Measurements from ENCODE around the gene DNHD1.

Gene DNHD1

DNA sequence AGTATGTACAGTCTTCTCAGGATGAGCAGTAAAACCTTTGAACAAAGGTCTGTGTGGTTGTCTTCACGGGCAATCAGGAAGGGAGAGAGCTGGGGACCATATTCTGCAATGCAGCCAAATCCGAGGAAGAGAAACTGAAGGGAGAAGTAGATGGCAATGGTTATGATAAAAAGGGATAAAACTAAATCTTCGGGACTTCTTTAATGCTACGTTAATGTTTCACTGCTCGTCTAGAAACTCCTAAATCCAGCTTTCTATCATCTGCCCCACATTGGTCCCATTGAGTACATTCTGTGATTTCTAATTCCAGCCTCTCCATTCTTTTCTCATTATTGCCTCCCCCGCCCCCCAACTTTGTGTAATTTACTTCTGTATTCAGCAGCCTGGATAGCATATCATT lies 14.1 kb upstream of the DNHD1 start:
- no peak for TF ChIP-seq FOXM1 (IDR thresholded peaks at IDR 0.05; ENCODE audit: borderline replicate concordance, low read depth)
- no peak for TF ChIP-seq TAF1 (IDR thresholded peaks at IDR 0.05; ENCODE audit: low read depth)
- no peak for TF ChIP-seq TCF12 (IDR thresholded peaks at IDR 0.05; ENCODE audit: low read depth)
- no peak for TF ChIP-seq YY1 (IDR thresholded peaks at IDR 0.05; ENCODE audit: low read depth)
- TF ChIP-seq CREB1 (IDR thresholded peaks at IDR 0.05; ENCODE audit: low read depth), result no peak
- TF ChIP-seq TEAD4 (IDR thresholded peaks at IDR 0.05), result no peak
- TF ChIP-seq CEBPB (IDR thresholded peaks at IDR 0.05), result no peak

DNA sequence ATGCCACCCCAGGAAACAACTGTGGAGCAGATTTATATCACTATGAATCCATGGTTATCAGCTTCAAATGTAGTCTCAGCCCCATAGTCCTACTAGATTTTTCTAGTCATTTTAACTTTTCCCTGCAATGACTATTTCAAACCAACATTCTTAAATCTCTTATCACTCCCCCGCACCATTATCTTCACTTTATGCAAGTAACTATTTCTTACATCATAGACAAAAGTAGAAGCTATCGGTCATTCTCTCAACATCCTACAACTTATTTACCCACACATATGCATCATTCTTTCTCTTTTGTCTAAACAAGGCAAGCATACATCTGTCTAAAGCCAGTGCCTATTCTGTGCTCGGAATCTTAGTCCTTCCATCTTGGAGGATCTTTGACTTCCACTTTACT lies 11.4 kb upstream of the DNHD1 start:
- TF ChIP-seq NFIC (IDR thresholded peaks at IDR 0.05) (no peak), ZBTB7A (IDR thresholded peaks at IDR 0.05; ENCODE audit: low read depth) (no peak), RAD21 (IDR thresholded peaks at IDR 0.05; ENCODE audit: low read depth) (no peak), CEBPB (IDR thresholded peaks at IDR 0.05) (no peak)

DNA sequence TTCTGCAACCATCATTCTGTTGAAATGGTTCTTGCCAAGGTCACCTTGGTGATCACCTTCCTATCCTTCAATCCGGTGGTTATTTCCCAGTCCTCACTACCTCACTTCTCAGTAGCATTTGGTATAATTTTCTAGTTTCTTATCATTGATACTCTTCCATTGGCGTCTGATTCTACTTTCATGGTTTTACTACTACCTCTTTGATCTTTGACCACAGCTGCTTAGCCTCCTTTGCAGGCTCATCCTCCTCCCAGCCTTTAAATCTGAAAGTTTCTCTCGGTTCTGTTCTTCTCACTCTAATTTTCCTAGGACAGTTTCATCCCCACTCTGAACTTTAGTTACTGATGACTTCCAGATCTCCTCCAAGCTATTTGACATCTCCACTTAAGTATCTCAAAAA lies 10.8 kb upstream of the DNHD1 start:
- TF ChIP-seq CEBPB (IDR thresholded peaks at IDR 0.05) (no peak), YY1 (IDR thresholded peaks at IDR 0.05; ENCODE audit: low read depth) (no peak), TAF1 (IDR thresholded peaks at IDR 0.05; ENCODE audit: low read depth) (no peak), EGR1 (IDR thresholded peaks at IDR 0.05) (no peak), FOXM1 (IDR thresholded peaks at IDR 0.05; ENCODE audit: borderline replicate concordance, low read depth) (no peak), NFIC (IDR thresholded peaks at IDR 0.05) (no peak), TCF12 (IDR thresholded peaks at IDR 0.05; ENCODE audit: low read depth) (no peak), CREB1 (IDR thresholded peaks at IDR 0.05; ENCODE audit: low read depth) (no peak), TEAD4 (IDR thresholded peaks at IDR 0.05) (no peak), ZBTB7A (IDR thresholded peaks at IDR 0.05; ENCODE audit: low read depth) (no peak), EP300 (IDR thresholded peaks at IDR 0.05; ENCODE audit: borderline replicate concordance) (no peak)
- TF ChIP-seq, protein P1, sequence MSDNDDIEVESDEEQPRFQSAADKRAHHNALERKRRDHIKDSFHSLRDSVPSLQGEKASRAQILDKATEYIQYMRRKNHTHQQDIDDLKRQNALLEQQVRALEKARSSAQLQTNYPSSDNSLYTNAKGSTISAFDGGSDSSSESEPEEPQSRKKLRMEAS (IDR thresholded peaks at IDR 0.05), result no peak
- TF ChIP-seq, protein P2, sequence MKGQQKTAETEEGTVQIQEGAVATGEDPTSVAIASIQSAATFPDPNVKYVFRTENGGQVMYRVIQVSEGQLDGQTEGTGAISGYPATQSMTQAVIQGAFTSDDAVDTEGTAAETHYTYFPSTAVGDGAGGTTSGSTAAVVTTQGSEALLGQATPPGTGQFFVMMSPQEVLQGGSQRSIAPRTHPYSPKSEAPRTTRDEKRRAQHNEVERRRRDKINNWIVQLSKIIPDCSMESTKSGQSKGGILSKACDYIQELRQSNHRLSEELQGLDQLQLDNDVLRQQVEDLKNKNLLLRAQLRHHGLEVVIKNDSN (IDR thresholded peaks at IDR 0.05), result no peak
- TF ChIP-seq, protein P3, sequence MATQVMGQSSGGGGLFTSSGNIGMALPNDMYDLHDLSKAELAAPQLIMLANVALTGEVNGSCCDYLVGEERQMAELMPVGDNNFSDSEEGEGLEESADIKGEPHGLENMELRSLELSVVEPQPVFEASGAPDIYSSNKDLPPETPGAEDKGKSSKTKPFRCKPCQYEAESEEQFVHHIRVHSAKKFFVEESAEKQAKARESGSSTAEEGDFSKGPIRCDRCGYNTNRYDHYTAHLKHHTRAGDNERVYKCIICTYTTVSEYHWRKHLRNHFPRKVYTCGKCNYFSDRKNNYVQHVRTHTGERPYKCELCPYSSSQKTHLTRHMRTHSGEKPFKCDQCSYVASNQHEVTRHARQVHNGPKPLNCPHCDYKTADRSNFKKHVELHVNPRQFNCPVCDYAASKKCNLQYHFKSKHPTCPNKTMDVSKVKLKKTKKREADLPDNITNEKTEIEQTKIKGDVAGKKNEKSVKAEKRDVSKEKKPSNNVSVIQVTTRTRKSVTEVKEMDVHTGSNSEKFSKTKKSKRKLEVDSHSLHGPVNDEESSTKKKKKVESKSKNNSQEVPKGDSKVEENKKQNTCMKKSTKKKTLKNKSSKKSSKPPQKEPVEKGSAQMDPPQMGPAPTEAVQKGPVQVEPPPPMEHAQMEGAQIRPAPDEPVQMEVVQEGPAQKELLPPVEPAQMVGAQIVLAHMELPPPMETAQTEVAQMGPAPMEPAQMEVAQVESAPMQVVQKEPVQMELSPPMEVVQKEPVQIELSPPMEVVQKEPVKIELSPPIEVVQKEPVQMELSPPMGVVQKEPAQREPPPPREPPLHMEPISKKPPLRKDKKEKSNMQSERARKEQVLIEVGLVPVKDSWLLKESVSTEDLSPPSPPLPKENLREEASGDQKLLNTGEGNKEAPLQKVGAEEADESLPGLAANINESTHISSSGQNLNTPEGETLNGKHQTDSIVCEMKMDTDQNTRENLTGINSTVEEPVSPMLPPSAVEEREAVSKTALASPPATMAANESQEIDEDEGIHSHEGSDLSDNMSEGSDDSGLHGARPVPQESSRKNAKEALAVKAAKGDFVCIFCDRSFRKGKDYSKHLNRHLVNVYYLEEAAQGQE (IDR thresholded peaks at IDR 0.05; ENCODE audit: low read depth), result no peak

DNA sequence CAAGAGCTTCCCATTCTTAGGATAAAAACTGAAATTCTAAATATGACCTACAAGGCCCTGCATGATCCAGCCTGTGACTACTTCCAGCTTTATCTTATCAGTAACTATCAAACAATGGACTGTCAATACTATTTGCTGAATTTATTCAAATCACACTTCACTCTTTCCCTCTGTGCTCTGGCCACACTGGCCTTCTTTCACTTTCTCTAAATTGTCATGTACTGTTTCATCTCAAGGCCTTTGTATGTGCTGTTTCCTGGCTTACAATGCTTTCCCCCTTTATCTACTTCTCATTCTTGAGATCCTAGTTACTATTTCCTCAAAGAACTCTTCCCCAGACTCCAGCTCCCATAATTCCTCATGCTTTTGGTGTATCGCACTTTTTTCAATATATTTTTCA lies 10.1 kb upstream of the DNHD1 start:
- TF ChIP-seq NFIC (IDR thresholded peaks at IDR 0.05) (no peak), TEAD4 (IDR thresholded peaks at IDR 0.05) (no peak)
- TF ChIP-seq, protein P3 (IDR thresholded peaks at IDR 0.05; ENCODE audit: low read depth), result no peak
- TF ChIP-seq, protein P1 (IDR thresholded peaks at IDR 0.05), result no peak

DNA sequence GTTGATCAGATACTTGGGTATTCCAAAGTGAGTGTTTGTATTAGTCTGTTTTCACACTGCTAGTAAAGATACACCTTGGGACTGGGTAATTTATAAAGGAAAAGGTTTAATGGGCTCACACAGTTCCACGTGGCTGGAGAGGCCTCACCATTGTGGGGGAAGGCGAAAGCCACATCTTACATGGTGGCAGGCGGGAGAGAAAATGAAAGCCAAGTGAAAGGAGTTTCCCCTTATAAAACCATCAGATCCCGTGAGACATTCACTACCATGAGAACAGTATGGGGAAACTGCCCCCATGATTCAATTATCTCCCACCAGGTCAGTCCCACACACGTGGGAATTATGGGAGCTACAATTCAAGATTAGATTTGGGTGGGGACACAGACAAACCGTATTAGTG lies 8.7 kb upstream of the DNHD1 start:
- TF ChIP-seq ZBTB7A (IDR thresholded peaks at IDR 0.05; ENCODE audit: low read depth) (no peak), TCF12 (IDR thresholded peaks at IDR 0.05; ENCODE audit: low read depth) (no peak), NFIC (IDR thresholded peaks at IDR 0.05) (no peak), CREB1 (IDR thresholded peaks at IDR 0.05; ENCODE audit: low read depth) (no peak), FOXM1 (IDR thresholded peaks at IDR 0.05; ENCODE audit: borderline replicate concordance, low read depth) (no peak), EP300 (IDR thresholded peaks at IDR 0.05; ENCODE audit: borderline replicate concordance) (no peak), TEAD4 (IDR thresholded peaks at IDR 0.05) (no peak), CEBPB (IDR thresholded peaks at IDR 0.05) (no peak), EGR1 (IDR thresholded peaks at IDR 0.05) (no peak), TAF1 (IDR thresholded peaks at IDR 0.05; ENCODE audit: low read depth) (no peak)
- TF ChIP-seq, protein P2 (IDR thresholded peaks at IDR 0.05), result no peak
- TF ChIP-seq, protein P3 (IDR thresholded peaks at IDR 0.05; ENCODE audit: low read depth), result no peak

Measured in Ishikawa (cell line).